Gastrocnemius medialis (tissue), 4 donors: ENCODE data around the gene ZSCAN12. TPM values are rescaled to one million over a fixed set of nuclear protein-coding genes. Genes with fewer than 3 reads are reported as not detected.

Experiments
- ATAC-seq, 2 donors: fragments of 150-250 bp; one replicate each; pipeline ENCODE4 v1.9.1; 2016
- DNase-seq, 2 donors: peaks; one replicate each; pipeline ENCODE4 v3.0.0-alpha.2; 2019
- H3K27ac ChIP-seq, 4 donors: fragments of 200-600 bp; sonication (generic); 1 replicate in 1 of 4; 2 replicates in 3 of 4; pipeline ENCODE4 v1.5.1; 2016 to 2018; ENCODE audit warnings: mild to moderate bottlenecking in 2 of 4, moderate library complexity in 1 of 4
- H3K27me3 ChIP-seq, 3 donors: fragments of 200-600 bp; sonication (generic) in 2 of 3; 1 replicate in 1 of 3; 2 replicates in 2 of 3; pipeline versions ENCODE4 v1.5.1 to v1.6.0; 2016 to 2019; ENCODE audit warnings: mild to moderate bottlenecking in 1 of 3, moderate library complexity in 1 of 3
- H3K36me3 ChIP-seq, 2 donors: fragments of 200-600 bp; sonication (generic) in 1 of 2; one replicate each; pipeline ENCODE4 v1.5.1; 2017 to 2018
- H3K4me1 ChIP-seq, 2 donors: fragments of 200-600 bp; sonication (generic) in 1 of 2; one replicate each; pipeline ENCODE4 v1.5.1; 2016 to 2017; ENCODE audit warnings: mild to moderate bottlenecking in 2 of 2
- H3K4me3 ChIP-seq, 4 donors: fragments of 200-600 bp; sonication (generic) in 3 of 4; 1 replicate in 1 of 4; 2 replicates in 3 of 4; pipeline ENCODE4 v1.5.1; 2016 to 2019; ENCODE audit warnings: mild to moderate bottlenecking in 2 of 4
- H3K9me3 ChIP-seq, 3 donors: fragments of 200-600 bp; sonication (generic) in 2 of 3; 1 replicate in 1 of 3; 2 replicates in 2 of 3; pipeline ENCODE4 v1.5.1; 2016 to 2019
- CTCF ChIP-seq, 5 experiments: fragments of 450-650 bp in 3 of 5; fragments of 200-600 bp in 2 of 5; sonication (generic) in 2 of 5; IDR thresholded peaks in 4 of 5; conservative IDR thresholded peaks in 1 of 5; 1 replicate in 4 of 5; 2 replicates in 1 of 5; pipeline ENCODE4 v1.5.1; 2016 to 2019; ENCODE audit warnings: antibody characterized with exemption in 5 of 5, mild to moderate bottlenecking in 3 of 5, moderate library complexity in 3 of 5
- POLR2A ChIP-seq, 2 donors: fragments of 450-650 bp; IDR thresholded peaks; one replicate each; pipeline ENCODE4 v1.6.1; 2017; ENCODE audit warnings: antibody characterized with exemption in 2 of 2, mild to moderate bottlenecking in 2 of 2, moderate library complexity in 2 of 2
- in situ Hi-C, 4 donors: fragments of 200-750 bp; cut with MboI; loops; one replicate each; pipeline versions ENCODE4 v1.15.0 to v1.8.0; 2017; ENCODE audit warnings: low sequenced_read_pairs in 4 of 4
- intact Hi-C: fragments of 100-400 bp; cut with DNase I; formaldehyde crosslinking; loops from one replicate; pipeline ENCODE4 v1.15.1; 2023; ENCODE audit warnings: low total_unique reads
- total RNA-seq, 4 donors: library from RNA; depleted of rRNA; stranded (reverse); fragments of >200 nt; gene quantifications; one replicate each; pipeline versions ENCODE4 v1.1.0 to v1.2.3, GENCODE V29; 2016

The ZSCAN12 gene
- total RNA-seq, 4 donors from 2014 or later, result 0.42 to 1.9 (median 0.63) TPM

- Histone ChIP-seq H3K4me1 (no peaks in the 10 kb centered on the region), H3K4me3 (no peak overlapping the region), H3K27ac (no peak overlapping the region), H3K27me3 (no peaks in the 10 kb centered on the region), H3K9me3 (no peaks in the 10 kb centered on the region), H3K36me3 (peaks cover 0 to 20% of the 10 kb centered on the region in 2 donors)
- TF ChIP-seq CTCF (IDR thresholded peaks at IDR 0.05 in 4 of 5, conservative IDR thresholded peaks at IDR 0.05 in 1 of 5) (no peak), POLR2A (IDR thresholded peaks at IDR 0.05) (no peak)
- ATAC-seq (no peak), DNase-seq (no peak)
- intact Hi-C loops, result no loop called here
- in situ Hi-C loops, result loop anchor here in 1 of 4 donors (25.0 kb wide), 1 partner anchor 1210 kb away; no protein-coding TSS in a partner anchor
Observed at GRCh38 chr6:28371706-28372451, 27.7 kb downstream of the ZSCAN12 start.

- no peak overlapping the region for H3K27ac ChIP-seq
- intact Hi-C loops (no loop called here), in situ Hi-C loops (loop anchor here in 1 of 4 donors (25.0 kb wide), 1 partner anchor 1209 kb away; no protein-coding TSS in a partner anchor)
- no peaks in the 10 kb centered on the region for H3K27me3 ChIP-seq
- no peak for ATAC-seq
- H3K4me3 ChIP-seq, result no peak overlapping the region
- peaks cover 0 to 26% of the 10 kb centered on the region in 2 donors for H3K36me3 ChIP-seq
- no peak for DNase-seq
- TF ChIP-seq CTCF (IDR thresholded peaks at IDR 0.05 in 4 of 5, conservative IDR thresholded peaks at IDR 0.05 in 1 of 5) (no peak), POLR2A (IDR thresholded peaks at IDR 0.05) (no peak)
- no peaks in the 10 kb centered on the region for H3K9me3 ChIP-seq
- H3K4me1 ChIP-seq, result no peaks in the 10 kb centered on the region
Observed at GRCh38 chr6:28371280-28371679, 28.3 kb downstream of the ZSCAN12 start.

- no peaks in the 10 kb centered on the region for H3K4me1 ChIP-seq
- peaks cover 0 to 34% of the 10 kb centered on the region in 2 donors for H3K36me3 ChIP-seq
- in situ Hi-C loops (loop anchor here in 1 of 4 donors (25.0 kb wide), 1 partner anchor 1208 kb away; no protein-coding TSS in a partner anchor), intact Hi-C loops (no loop called here)
- DNase-seq (no peak), ATAC-seq (no peak)
- no peak for TF ChIP-seq CTCF (IDR thresholded peaks at IDR 0.05 in 4 of 5, conservative IDR thresholded peaks at IDR 0.05 in 1 of 5)
- TF ChIP-seq POLR2A (IDR thresholded peaks at IDR 0.05), result no peak
- H3K27ac ChIP-seq, result no peak overlapping the region
- H3K9me3 ChIP-seq, result no peaks in the 10 kb centered on the region
- no peaks in the 10 kb centered on the region for H3K27me3 ChIP-seq
- H3K4me3 ChIP-seq, result no peak overlapping the region
Observed at GRCh38 chr6:28370440-28370839, 29.1 kb downstream of the ZSCAN12 start.

GRCh38 chr6:28369463-28369862 lies 30.1 kb downstream of the ZSCAN12 start:
- TF ChIP-seq POLR2A (IDR thresholded peaks at IDR 0.05), result no peak
- no peak for TF ChIP-seq CTCF (IDR thresholded peaks at IDR 0.05 in 4 of 5, conservative IDR thresholded peaks at IDR 0.05 in 1 of 5)
- Histone ChIP-seq H3K4me1 (no peaks in the 10 kb centered on the region), H3K9me3 (no peaks in the 10 kb centered on the region), H3K27ac (no peak overlapping the region), H3K27me3 (no peaks in the 10 kb centered on the region), H3K4me3 (no peak overlapping the region), H3K36me3 (peaks cover 0 to 44% of the 10 kb centered on the region in 2 donors)
- in situ Hi-C loops, result loop anchor here in 1 of 4 donors (25.0 kb wide), 1 partner anchor 1207 kb away; no protein-coding TSS in a partner anchor
- intact Hi-C loops, result no loop called here
- no peak for DNase-seq
- no peak for ATAC-seq
